AG04450 (cell line): ENCODE results near the gene MIER2. TPM values are rescaled to one million over a fixed set of nuclear protein-coding genes. Genes with fewer than 3 reads are reported as not detected.

ENCODE experiments used
- CTCF ChIA-PET: fragments of 300-600, 350-600 bp; formaldehyde crosslinking; extraction: SDS; loops from one replicate; lab custom pipeline; 2022; ENCODE audit warnings: antibody characterized with exemption, inconsistent platforms; lab: Charles Lee
- POLR2A ChIA-PET: fragments of 350-600 bp; formaldehyde crosslinking; extraction: SDS; loops from one replicate; lab custom pipeline; 2021; ENCODE audit warnings: antibody characterized with exemption, inconsistent platforms; lab: Yijun Ruan, JAX
- DNase-seq: peaks from one replicate; pipeline ENCODE4 v3.0.0-alpha.2; 2011; ENCODE audit warnings: low read depth, low spot score
- H3K27ac ChIP-seq: one replicate; pipeline ENCODE4 v1.5.1; 2012; ENCODE audit warnings: low read depth, low read length, control low read depth
- H3K27me3 ChIP-seq: one replicate; pipeline ENCODE4 v1.6.0; 2012; ENCODE audit warnings: low read length; ENCODE audit not compliant: control insufficient read depth, insufficient read depth
- H3K4me3 ChIP-seq: 2 replicates; pipeline ENCODE4 v1.5.1; 2011; ENCODE audit warnings: mild to moderate bottlenecking, low read depth, low read length, control low read depth
- H3K9me3 ChIP-seq: 2 replicates; pipeline ENCODE4 v1.5.1; 2012; ENCODE audit warnings: low read length; ENCODE audit not compliant: control insufficient read depth, insufficient read depth
- CTCF ChIP-seq: IDR thresholded peaks from 2 replicates; pipeline ENCODE4 v1.5.1; 2011; ENCODE audit warnings: low read depth, low read length, control low read depth, inconsistent platforms
- polyA plus RNA-seq: library from polyadenylated mRNA; depleted of rRNA; stranded (reverse); fragments of >200 nt; gene quantifications from 2 replicates; pipeline ENCODE4 v1.2.3, GENCODE V29; 2011

The MIER2 gene
- polyA plus RNA-seq, 1 experiment, result 14.5 TPM

- Histone ChIP-seq H3K27me3 (no peaks in the 10 kb centered on the region), H3K27ac (no peak overlapping the region), H3K9me3 (no peaks in the 10 kb centered on the region; the same call in 1 of the 2 replicates), H3K4me3 (no peak overlapping the region)
- TF ChIP-seq CTCF, result no peak
- ChIA-PET POLR2A (no interaction called here), CTCF (no interaction called here)
- DNase-seq, result no peak
Observed at GRCh38 chr19:307793-308420, 36.7 kb downstream of the MIER2 start.

GRCh38 chr19:307111-307531 is 37.5 kb downstream of the MIER2 start:
- H3K4me3 ChIP-seq, result no peak overlapping the region
- H3K27ac ChIP-seq, result no peak overlapping the region
- H3K27me3 ChIP-seq, result no peaks in the 10 kb centered on the region
- CTCF ChIA-PET, result no interaction called here
- no peak for TF ChIP-seq CTCF
- POLR2A ChIA-PET, result no interaction called here
- H3K9me3 ChIP-seq, result no peaks in the 10 kb centered on the region; the same call in 1 of the 2 replicates
- no peak for DNase-seq

- no peak for DNase-seq
- CTCF ChIA-PET, result no interaction called here
- no peak for TF ChIP-seq CTCF
- Histone ChIP-seq H3K9me3 (no peaks in the 10 kb centered on the region; the same call in 1 of the 2 replicates), H3K27me3 (no peaks in the 10 kb centered on the region), H3K4me3 (no peak overlapping the region), H3K27ac (no peak overlapping the region)
- POLR2A ChIA-PET, result no interaction called here
Observed at GRCh38 chr19:306151-306900, 38.3 kb downstream of the MIER2 start.

GRCh38 chr19:305240-306150 is 39.1 kb downstream of the MIER2 start:
- CTCF ChIA-PET, result no interaction called here
- TF ChIP-seq CTCF, result no peak

More at GRCh38 chr19:305240-306150, 39.1 kb downstream of the MIER2 start:
- Histone ChIP-seq H3K27me3 (no peaks in the 10 kb centered on the region), H3K4me3 (no peak overlapping the region), H3K9me3 (no peaks in the 10 kb centered on the region), H3K27ac (no peak overlapping the region)
- POLR2A ChIA-PET, result no interaction called here
- DNase-seq, result no peak
